ENCODE measurements around the gene CCT3. TPM values are rescaled to one million over a fixed set of nuclear protein-coding genes. Genes with fewer than 3 reads are reported as not detected.

Gene CCT3
- total RNA-seq, 1 donor from 2014 or later, result 270 TPM

- no peaks in the 10 kb centered on the region for H3K9me3 Mint-ChIP-seq (ENCODE audit: low read depth)
- H3K27ac Mint-ChIP-seq, result no peak overlapping the region
- H3K4me1 Mint-ChIP-seq (ENCODE audit: low read depth), result no peaks in the 10 kb centered on the region
- DNase-seq (ENCODE audit: low spot score, unreplicated experiment), result no peak
- peaks cover 38% of the 10 kb centered on the region for H3K36me3 Mint-ChIP-seq (ENCODE audit: insufficient read depth)
- H3K4me3 Mint-ChIP-seq (ENCODE audit: low read depth), result no peak overlapping the region
- TF ChIP-seq CTCF (IDR thresholded peaks at IDR 0.05; ENCODE audit: unreplicated experiment), result no peak
- H3K27me3 Mint-ChIP-seq, result no peaks in the 10 kb centered on the region
Observed at GRCh38 chr1:156268336-156268735, 69.8 kb downstream of the CCT3 start.

- Mint-ChIP-seq H3K36me3 (ENCODE audit: insufficient read depth) (peaks cover 41% of the 10 kb centered on the region), H3K4me1 (ENCODE audit: low read depth) (no peaks in the 10 kb centered on the region), H3K27ac (no peak overlapping the region), H3K27me3 (no peaks in the 10 kb centered on the region), H3K9me3 (ENCODE audit: low read depth) (no peaks in the 10 kb centered on the region), H3K4me3 (ENCODE audit: low read depth) (no peak overlapping the region)
- TF ChIP-seq CTCF (IDR thresholded peaks at IDR 0.05; ENCODE audit: unreplicated experiment), result no peak
- no peak for DNase-seq (ENCODE audit: low spot score, unreplicated experiment)
Observed at GRCh38 chr1:156266051-156266450, 72.0 kb downstream of the CCT3 start.

- no peaks in the 10 kb centered on the region for H3K9me3 Mint-ChIP-seq (ENCODE audit: low read depth)
- H3K4me1 Mint-ChIP-seq (ENCODE audit: low read depth), result no peaks in the 10 kb centered on the region
- no peak for TF ChIP-seq CTCF (IDR thresholded peaks at IDR 0.05; ENCODE audit: unreplicated experiment)
- no peak overlapping the region for H3K4me3 Mint-ChIP-seq (ENCODE audit: low read depth)
- no peak overlapping the region for H3K27ac Mint-ChIP-seq
- no peaks in the 10 kb centered on the region for H3K27me3 Mint-ChIP-seq
- H3K36me3 Mint-ChIP-seq (ENCODE audit: insufficient read depth), result peaks cover 47% of the 10 kb centered on the region
- DNase-seq (ENCODE audit: low spot score, unreplicated experiment), result no peak
Observed at GRCh38 chr1:156263288-156263655, 74.8 kb downstream of the CCT3 start.

GRCh38 chr1:156262461-156263287 lies 75.4 kb downstream of the CCT3 start:
- no peaks in the 10 kb centered on the region for H3K9me3 Mint-ChIP-seq (ENCODE audit: low read depth)
- no peak overlapping the region for H3K4me3 Mint-ChIP-seq (ENCODE audit: low read depth)
- H3K36me3 Mint-ChIP-seq (ENCODE audit: insufficient read depth), result peaks cover 45% of the 10 kb centered on the region
- H3K27me3 Mint-ChIP-seq, result no peaks in the 10 kb centered on the region
- no peak for DNase-seq (ENCODE audit: low spot score, unreplicated experiment)
- TF ChIP-seq CTCF (IDR thresholded peaks at IDR 0.05; ENCODE audit: unreplicated experiment), result no peak
- no peak overlapping the region for H3K27ac Mint-ChIP-seq
- no peaks in the 10 kb centered on the region for H3K4me1 Mint-ChIP-seq (ENCODE audit: low read depth)

GRCh38 chr1:156260896-156261295 lies 77.2 kb downstream of the CCT3 start:
- Mint-ChIP-seq H3K27me3 (no peaks in the 10 kb centered on the region), H3K4me3 (ENCODE audit: low read depth) (no peak overlapping the region), H3K9me3 (ENCODE audit: low read depth) (no peaks in the 10 kb centered on the region), H3K36me3 (ENCODE audit: insufficient read depth) (peaks cover 39% of the 10 kb centered on the region), H3K4me1 (ENCODE audit: low read depth) (no peaks in the 10 kb centered on the region), H3K27ac (peak overlapping the region; percentile 5)
- no peak for DNase-seq (ENCODE audit: low spot score, unreplicated experiment)
- no peak for TF ChIP-seq CTCF (IDR thresholded peaks at IDR 0.05; ENCODE audit: unreplicated experiment)
